ENCODE data around the gene ZBTB8OS. TPM values are rescaled to one million over a fixed set of nuclear protein-coding genes. Genes with fewer than 3 reads are reported as not detected.
A peak's percentile ranks its signal among the peaks of the same experiment; 100 is the strongest.

Gene ZBTB8OS
- total and polyA plus RNA-seq, 2 donors (not counting 1 experiment from before 2014, with no cell fraction given): 38.0 to 92.3 TPM

- H3K9me3 ChIP-seq (ENCODE audit: control insufficient read depth, insufficient read depth, low read depth, low read length): no peaks in the 10 kb centered on the region
- no peak overlapping the region for H2AFZ ChIP-seq (ENCODE audit: low read length)
- H3K27me3 ChIP-seq (ENCODE audit: control insufficient read depth, insufficient read depth, low read length): no peaks in the 10 kb centered on the region
- no peak overlapping the region for H3K9ac ChIP-seq (ENCODE audit: insufficient read depth, low read length)
- no peak overlapping the region for H3K4me3 ChIP-seq (replicated peaks in 1 of 4; ENCODE audit: control extremely low read depth in 1 of 4, insufficient read depth in 1 of 4, low read depth in 3 of 4, low read length in 4 of 4)
- no peak overlapping the region for H3K27ac ChIP-seq (ENCODE audit: insufficient read depth, low read length)
- H3K4me2 ChIP-seq (ENCODE audit: extremely low read depth, insufficient read depth, low read length): no peak overlapping the region
- H3K4me1 ChIP-seq (ENCODE audit: control insufficient read depth, extremely low read depth, insufficient read depth, low read length): peaks cover 2% of the 10 kb centered on the region
- H3K36me3 ChIP-seq (ENCODE audit: control insufficient read depth, insufficient read depth, low read length): peaks cover 6% of the 10 kb centered on the region
- H4K20me1 ChIP-seq (ENCODE audit: control insufficient read depth, extremely low read depth, insufficient read depth, low read length): no peaks in the 10 kb centered on the region
- H3K79me2 ChIP-seq (ENCODE audit: control insufficient read depth, insufficient read depth, low read length): peaks cover 1% of the 10 kb centered on the region
- TF ChIP-seq CTCF (conservative IDR thresholded peaks at IDR 0.05 in 1 of 2, IDR thresholded peaks at IDR 0.05 in 1 of 2; ENCODE audit: low read depth in 1 of 2, low read length in 2 of 2): no peak
- no peak for TF ChIP-seq EZH2 (IDR thresholded peaks at IDR 0.05; ENCODE audit: low read length, missing control alignments)
- no peak for DNase-seq (ENCODE audit: low read depth in 2 of 2)
Measured at GRCh38 chr1:32685498-32685897, 35.1 kb upstream of the ZBTB8OS start.

- Histone ChIP-seq H3K79me2 (ENCODE audit: control insufficient read depth, insufficient read depth, low read length) (peaks cover 1% of the 10 kb centered on the region), H3K36me3 (ENCODE audit: control insufficient read depth, insufficient read depth, low read length) (peaks cover 6% of the 10 kb centered on the region), H4K20me1 (ENCODE audit: control insufficient read depth, extremely low read depth, insufficient read depth, low read length) (no peaks in the 10 kb centered on the region), H3K9ac (ENCODE audit: insufficient read depth, low read length) (no peak overlapping the region), H3K27me3 (ENCODE audit: control insufficient read depth, insufficient read depth, low read length) (no peaks in the 10 kb centered on the region), H3K4me3 (replicated peaks in 1 of 4; ENCODE audit: control extremely low read depth in 1 of 4, insufficient read depth in 1 of 4, low read depth in 3 of 4, low read length in 4 of 4) (no peak overlapping the region), H3K4me1 (ENCODE audit: control insufficient read depth, extremely low read depth, insufficient read depth, low read length) (peaks cover 2% of the 10 kb centered on the region), H3K27ac (ENCODE audit: insufficient read depth, low read length) (no peak overlapping the region), H3K4me2 (ENCODE audit: extremely low read depth, insufficient read depth, low read length) (no peak overlapping the region), H3K9me3 (ENCODE audit: control insufficient read depth, insufficient read depth, low read depth, low read length) (no peaks in the 10 kb centered on the region), H2AFZ (ENCODE audit: low read length) (no peak overlapping the region)
- peak; percentile 37 to 91 for DNase-seq (ENCODE audit: low read depth in 2 of 2)
- TF ChIP-seq CTCF (conservative IDR thresholded peaks at IDR 0.05 in 1 of 2, IDR thresholded peaks at IDR 0.05 in 1 of 2; ENCODE audit: low read depth in 1 of 2, low read length in 2 of 2): no peak
- no peak for TF ChIP-seq EZH2 (IDR thresholded peaks at IDR 0.05; ENCODE audit: low read length, missing control alignments)
Measured at GRCh38 chr1:32684167-32684811, 33.9 kb upstream of the ZBTB8OS start.

- H3K4me1 ChIP-seq (ENCODE audit: control insufficient read depth, extremely low read depth, insufficient read depth, low read length): peaks cover 2% of the 10 kb centered on the region
- H3K9me3 ChIP-seq (ENCODE audit: control insufficient read depth, insufficient read depth, low read depth, low read length): no peaks in the 10 kb centered on the region
- no peak overlapping the region for H3K27ac ChIP-seq (ENCODE audit: insufficient read depth, low read length)
- no peak for TF ChIP-seq CTCF (conservative IDR thresholded peaks at IDR 0.05 in 1 of 2, IDR thresholded peaks at IDR 0.05 in 1 of 2; ENCODE audit: low read depth in 1 of 2, low read length in 2 of 2)
- TF ChIP-seq EZH2 (IDR thresholded peaks at IDR 0.05; ENCODE audit: low read length, missing control alignments): no peak
- no peak overlapping the region for H2AFZ ChIP-seq (ENCODE audit: low read length)
- peaks cover 1% of the 10 kb centered on the region for H3K79me2 ChIP-seq (ENCODE audit: control insufficient read depth, insufficient read depth, low read length)
- H3K4me2 ChIP-seq (ENCODE audit: extremely low read depth, insufficient read depth, low read length): no peak overlapping the region
- H4K20me1 ChIP-seq (ENCODE audit: control insufficient read depth, extremely low read depth, insufficient read depth, low read length): no peaks in the 10 kb centered on the region
- H3K27me3 ChIP-seq (ENCODE audit: control insufficient read depth, insufficient read depth, low read length): no peaks in the 10 kb centered on the region
- no peak overlapping the region for H3K4me3 ChIP-seq (replicated peaks in 1 of 4; ENCODE audit: control extremely low read depth in 1 of 4, insufficient read depth in 1 of 4, low read depth in 3 of 4, low read length in 4 of 4)
- no peak for DNase-seq (ENCODE audit: low read depth in 2 of 2)
- peaks cover 8% of the 10 kb centered on the region for H3K36me3 ChIP-seq (ENCODE audit: control insufficient read depth, insufficient read depth, low read length)
- no peak overlapping the region for H3K9ac ChIP-seq (ENCODE audit: insufficient read depth, low read length)
Measured at GRCh38 chr1:32683397-32683796, 33.0 kb upstream of the ZBTB8OS start.
